NCI-H187 (cell line): ENCODE measurements around the gene ALOX12.
"Not testable (repeated sequence)": the region's sequence is repeated elsewhere in the genome, so short reads cannot be mapped to it uniquely, and the experiment has no call there.

Experiments
- DNase-seq, 2 experiments: peaks; one replicate each; lab custom pipeline; 2025; lab: John Stamatoyannopoulos, UW

ALOX12 gene

DNA sequence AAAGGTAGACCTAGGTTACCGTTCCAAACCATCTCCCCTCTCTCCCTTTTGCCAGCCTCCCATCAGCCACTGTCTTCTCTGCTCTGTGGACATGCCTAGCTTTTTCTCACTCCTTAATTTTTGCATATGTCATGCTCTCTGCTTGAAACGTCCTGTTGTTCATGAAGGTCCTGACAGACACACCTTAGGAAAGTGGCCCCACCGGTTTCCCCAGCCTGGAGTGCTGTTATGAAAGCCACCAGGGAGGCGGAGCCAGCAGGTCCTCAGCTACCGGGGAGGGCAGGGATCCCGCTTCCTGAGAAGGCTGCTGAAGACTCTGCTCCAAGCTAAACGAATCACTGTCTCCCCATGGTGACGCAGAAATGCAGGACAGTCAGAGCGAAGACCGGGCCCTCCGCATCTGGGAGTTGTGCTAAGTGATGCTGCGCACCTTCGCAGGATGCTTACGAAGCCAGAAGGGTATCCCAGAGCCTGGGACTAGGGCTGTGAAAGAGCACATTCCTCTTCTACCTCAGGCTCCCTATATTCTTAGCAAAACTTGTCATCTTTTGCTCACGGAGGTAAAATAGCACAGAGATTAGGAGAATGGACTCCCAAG lies 50.4 kb downstream of the ALOX12 start:
- DNase-seq: peak; percentile 22 to 46

DNA sequence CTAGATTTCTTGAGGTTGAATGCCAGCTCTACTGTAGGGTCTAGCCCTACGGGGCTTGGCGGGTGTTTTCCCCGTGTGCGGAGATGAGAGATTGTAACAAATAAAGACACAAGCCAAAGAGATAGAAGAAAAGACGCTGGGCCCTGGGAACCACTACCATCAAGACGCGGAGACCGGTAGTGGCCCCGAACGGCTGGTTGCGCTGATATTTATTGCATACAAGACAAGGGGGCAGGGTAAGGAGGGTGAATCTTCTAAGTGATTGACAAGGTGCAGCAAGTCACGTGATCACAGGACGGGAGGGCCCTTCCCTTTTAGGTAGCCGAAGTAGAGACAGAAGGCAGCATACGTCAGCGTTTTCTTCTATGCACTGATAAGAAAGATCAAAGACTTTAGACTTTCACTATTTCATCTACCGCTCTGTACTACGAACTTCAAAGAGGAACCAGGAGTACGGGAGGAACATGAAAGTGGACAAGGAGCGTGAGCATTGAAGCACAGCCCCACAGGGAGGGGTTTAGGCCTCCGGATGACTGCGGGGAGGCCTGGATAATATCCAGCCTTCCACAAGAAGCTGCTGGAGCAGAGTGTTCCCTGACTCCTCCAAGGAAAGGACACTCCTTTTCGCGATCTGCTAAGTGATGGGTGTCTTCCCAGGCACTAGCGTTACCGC lies 51.0 kb downstream of the ALOX12 start:
- DNase-seq: peak in 1 of 2 experiments; percentile 17

- no peak for DNase-seq
These were observed 51.7 kb downstream of the ALOX12 start for GRCh38 chr17:7047566-7047965.

DNA sequence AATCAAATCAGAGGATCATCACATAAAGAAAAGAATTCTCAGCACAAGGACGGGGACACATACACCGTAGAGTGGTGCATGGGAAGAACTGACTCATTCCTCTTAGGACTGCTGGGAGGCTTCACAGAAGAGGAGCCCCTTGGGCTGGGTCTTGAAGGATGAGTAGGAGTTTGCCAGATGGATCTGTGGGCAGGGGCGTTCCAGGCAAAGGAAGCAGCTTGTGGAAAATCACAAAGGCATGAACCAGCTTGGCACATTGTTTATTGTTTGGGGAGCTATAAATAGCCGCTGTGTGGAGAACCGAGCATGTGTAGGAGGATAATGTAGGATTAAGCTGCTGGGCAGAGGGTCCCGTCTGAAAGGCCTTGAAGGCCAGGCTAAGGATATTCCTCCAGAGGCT lies 53.1 kb downstream of the ALOX12 start:
- no peak for DNase-seq

DNA sequence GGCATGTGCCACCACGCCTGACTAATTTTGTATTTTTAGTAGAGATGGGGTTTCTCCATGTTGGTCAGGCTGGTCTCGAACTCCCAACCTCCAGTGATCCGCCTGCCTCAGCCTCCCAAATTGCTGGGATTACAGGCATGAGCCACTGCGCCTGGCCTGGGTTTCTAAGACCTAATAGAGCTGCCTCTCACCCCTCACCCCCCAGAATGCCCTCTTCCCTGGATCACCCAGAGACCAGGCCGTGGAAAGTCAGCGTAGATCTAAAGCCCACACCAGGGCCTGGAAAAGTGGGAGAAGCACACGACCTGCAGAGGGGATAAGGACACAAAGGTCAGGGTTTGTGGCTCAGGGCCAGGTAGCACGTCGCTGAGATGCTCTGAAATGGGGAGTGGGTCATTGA lies 54.7 kb downstream of the ALOX12 start:
- DNase-seq: not testable (repeated sequence)

DNA sequence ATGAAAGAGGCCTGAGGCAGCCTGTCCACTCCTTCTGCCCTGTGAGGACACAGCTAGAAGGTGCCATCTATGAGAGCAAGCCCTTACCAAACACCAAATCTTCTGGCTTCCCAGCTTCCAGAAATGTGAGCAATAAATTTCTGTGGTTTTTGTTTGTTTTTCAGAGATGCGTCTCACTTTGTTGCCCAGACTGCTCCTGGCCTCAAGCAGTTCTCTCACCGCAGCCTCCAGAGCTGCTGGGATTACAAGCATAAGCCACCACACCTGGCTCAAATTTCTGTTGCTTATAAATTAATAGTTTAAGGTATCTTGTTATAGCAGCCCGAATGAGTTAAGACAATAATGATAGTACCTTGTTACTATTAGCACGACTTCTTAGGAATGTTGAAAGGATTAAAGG lies 60.5 kb downstream of the ALOX12 start:
- DNase-seq: no peak

DNA sequence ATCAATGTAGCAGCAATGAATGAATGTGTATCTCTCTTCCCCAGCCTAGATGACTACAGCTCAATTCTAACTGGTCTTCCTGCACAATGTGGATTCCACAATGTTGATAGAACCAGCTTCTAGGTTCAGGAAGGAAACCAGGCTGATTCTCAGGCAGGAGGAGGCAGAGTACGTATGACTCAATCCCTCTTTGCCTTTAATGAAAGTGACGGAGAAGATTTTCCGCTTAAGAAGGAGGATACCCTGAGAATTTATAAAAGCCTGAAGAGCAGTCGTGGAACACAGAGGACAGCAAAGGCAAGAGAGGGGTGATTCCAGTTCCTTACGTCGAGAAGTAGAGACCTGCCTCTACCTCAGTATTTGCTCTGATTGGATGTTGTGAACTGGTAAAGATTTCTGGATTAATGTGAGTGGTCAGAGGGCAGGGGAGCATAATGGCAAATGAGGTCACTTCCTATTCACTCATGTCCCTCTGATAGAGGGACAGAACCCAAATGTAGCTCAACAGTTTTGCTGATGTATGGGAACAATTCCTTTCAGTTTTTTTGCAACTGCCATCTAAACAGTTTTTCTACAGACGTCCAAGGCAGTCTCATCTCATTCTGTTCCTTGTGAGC lies 63.1 kb downstream of the ALOX12 start:
- no peak for DNase-seq
